Measurements from ENCODE around the gene HOXB7. TPM values are rescaled to one million over a fixed set of nuclear protein-coding genes. Genes with fewer than 3 reads are reported as not detected.

HOXB7 gene
- total and polyA plus RNA-seq, 10 of the 15 experiments (the other 5 are each of a cell fraction or from before 2014, with no cell fraction given), result 2.8 to 7.4 (median 4.2) TPM

DNA sequence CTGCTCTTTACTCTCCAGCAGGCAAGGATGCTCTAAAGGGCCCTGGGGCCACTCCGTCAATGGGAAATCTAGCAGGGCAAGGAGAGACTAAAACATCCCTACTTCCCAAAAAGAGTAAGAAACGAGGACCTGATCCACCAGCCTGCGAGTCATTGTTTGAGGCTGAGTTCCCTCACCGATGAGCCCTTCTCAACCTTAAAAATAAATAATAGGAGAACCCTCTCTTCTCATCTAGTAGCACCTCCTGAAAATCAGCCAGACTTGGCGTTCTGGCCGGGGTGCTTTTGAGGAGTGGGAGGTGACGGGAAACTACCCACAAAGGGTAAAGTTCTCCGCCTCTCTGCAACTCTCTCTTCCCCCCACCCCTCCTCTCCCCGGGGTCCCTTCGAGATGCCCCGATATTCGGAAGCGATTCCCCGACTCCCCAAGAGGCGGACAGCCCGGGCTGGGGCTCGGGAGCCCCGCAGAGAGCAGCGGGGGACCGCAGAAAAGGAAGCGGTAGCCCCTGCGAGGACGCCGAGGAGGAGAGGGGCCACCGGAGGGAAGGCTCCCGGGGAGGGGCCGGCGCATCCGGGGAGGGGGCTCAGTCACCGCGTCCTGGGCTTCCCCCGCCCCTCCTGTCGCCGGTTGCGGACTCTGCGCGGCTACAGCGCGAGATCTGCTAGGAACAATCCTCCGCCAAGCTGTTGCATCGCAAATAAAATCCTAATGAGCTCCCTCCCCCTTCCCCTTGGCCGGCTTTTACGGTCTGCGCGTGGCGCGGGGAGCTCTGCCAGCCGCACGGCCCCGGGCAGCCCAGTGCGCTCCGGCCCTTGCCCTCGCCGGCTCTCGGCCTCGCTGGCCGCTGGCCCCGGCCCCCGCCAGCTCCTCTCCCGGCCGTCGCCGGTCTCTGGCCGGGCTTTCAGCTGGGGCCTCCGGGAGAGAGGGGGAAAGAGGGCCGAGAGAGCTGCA lies 14.0 kb upstream of the HOXB7 start:
- CTCF ChIA-PET, result interaction anchor here (0.8 to 3.7 kb wide), 6 partner anchors 12 to 599 kb away, joined by 3 to 16 read pairs (median 6); no protein-coding TSS in a partner anchor
- H3K4me3 ChIP-seq, result peak overlapping the region; percentile 65; the same call in 1 of the 2 replicates
- POLR2A ChIA-PET, result interaction anchor here (0.6 to 1.8 kb wide), 2 partner anchors 15 kb away, joined by 3 to 5 read pairs; no protein-coding TSS in a partner anchor
- WGBS (ENCODE audit: insufficient coverage, insufficient replicate concordance, low lambda C conversion rate, missing lambda C conversion rate), result 15% methylated on average over 29 of the region's 66 CpGs
- no peak overlapping the region for H2AFZ ChIP-seq (ENCODE audit: control insufficient read depth, low read depth, low read length)
- in situ Hi-C loops (cut with MboI) (loop anchor here (10.0 kb wide), 1 partner anchor 780 kb away; the partner anchor contains the start of gene SCRN2), intact Hi-C loops (cut with micrococcal nuclease; ENCODE audit: unreplicated experiment) (no loop called here)
- no peak for DNase-seq (ENCODE audit: low read depth, low spot score)
- no peak for FAIRE-seq
- BruUV-seq (replicated peaks), result no TSS peak
- peak overlapping the region; percentile 79 for H3K4me2 ChIP-seq (ENCODE audit: control insufficient read depth, insufficient read depth)
- no peaks in the 10 kb centered on the region for H3K79me2 ChIP-seq (ENCODE audit: control insufficient read depth, insufficient read depth, low read length)
- H3K4me1 ChIP-seq (ENCODE audit: control insufficient read depth, insufficient read depth, low read length), result no peaks in the 10 kb centered on the region
- H3K36me3 ChIP-seq (ENCODE audit: control insufficient read depth in 2 of 2, insufficient read depth in 2 of 2, low read length in 1 of 2), result no peaks in the 10 kb centered on the region; a peak in 1 of 4 replicates
- ATAC-seq, result peak; percentile 44
- SMC1A ChIA-PET (ENCODE audit: uncharacterized antibody, unreplicated experiment), result no interaction called here
- H4K20me1 ChIP-seq (ENCODE audit: control insufficient read depth, insufficient read depth), result no peaks in the 10 kb centered on the region
- H3K27ac ChIP-seq (ENCODE audit: control insufficient read depth, insufficient read depth), result no peak overlapping the region
- no peaks in the 10 kb centered on the region for H3K9me3 ChIP-seq (replicated peaks; ENCODE audit: control insufficient read depth, insufficient read depth, low read length)
- no peak overlapping the region for H3K9ac ChIP-seq (ENCODE audit: control insufficient read depth, insufficient read depth, low read length)
- TF ChIP-seq SUZ12 (IDR thresholded peaks at IDR 0.05; ENCODE audit: unreplicated experiment) (peak; percentile 47), RUNX3 (IDR thresholded peaks at IDR 0.05; ENCODE audit: low read length) (no peak)
- RAD21 ChIA-PET (ENCODE audit: unreplicated experiment), result interaction anchor here (1.0 to 1.4 kb wide), 3 partner anchors 12 to 600 kb away, joined by 3 to 4 read pairs (median 4); no protein-coding TSS in a partner anchor
- H3K27me3 ChIP-seq (replicated peaks in 1 of 2; ENCODE audit: control insufficient read depth in 2 of 2, insufficient read depth in 2 of 2, low read length in 1 of 2), result peaks cover 38 to 42% of the 10 kb centered on the region in 2 experiments

DNA sequence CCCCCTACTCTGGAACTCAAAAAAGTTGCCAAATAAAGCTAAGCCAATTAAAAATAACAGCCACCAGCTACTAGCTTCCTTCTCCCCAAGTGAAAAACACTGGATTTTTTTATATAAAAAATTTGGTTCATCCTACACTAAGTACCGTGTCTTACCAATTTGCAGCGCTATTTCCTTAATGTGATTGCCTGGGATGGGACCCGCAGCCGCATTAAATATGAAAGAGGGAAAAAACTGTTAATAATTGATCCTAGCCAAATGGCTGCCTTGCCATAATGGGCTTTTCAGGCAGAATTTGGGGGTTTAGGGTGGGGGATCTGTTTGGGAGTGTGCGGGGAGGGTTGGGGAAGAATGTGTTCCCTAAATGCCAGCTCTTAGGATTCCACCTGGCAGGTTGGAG lies 13.3 kb upstream of the HOXB7 start:
- H3K9ac ChIP-seq (ENCODE audit: control insufficient read depth, insufficient read depth, low read length), result no peak overlapping the region
- no TSS peak for BruUV-seq (replicated peaks)
- ChIA-PET RAD21 (ENCODE audit: unreplicated experiment) (interaction anchor here (1.6 kb wide), 1 partner anchor 15 kb away, joined by 4 read pairs; no protein-coding TSS in a partner anchor), CTCF (interaction anchor here (0.8 to 3.7 kb wide), 5 partner anchors 8 to 544 kb away, joined by 3 to 15 read pairs (median 5); no protein-coding TSS in a partner anchor), SMC1A (ENCODE audit: uncharacterized antibody, unreplicated experiment) (no interaction called here), POLR2A (interaction anchor here (1.8 kb wide), 1 partner anchor 15 kb away, joined by 5 read pairs; no protein-coding TSS in a partner anchor)
- intact Hi-C loops (cut with micrococcal nuclease; ENCODE audit: unreplicated experiment), result no loop called here
- H3K4me1 ChIP-seq (ENCODE audit: control insufficient read depth, insufficient read depth, low read length), result no peaks in the 10 kb centered on the region
- ATAC-seq (no peak), DNase-seq (ENCODE audit: low read depth, low spot score) (no peak), FAIRE-seq (no peak)
- 87% methylated on average over 5 of the region's 5 CpGs for WGBS (ENCODE audit: insufficient coverage, insufficient replicate concordance, low lambda C conversion rate, missing lambda C conversion rate)
- no peaks in the 10 kb centered on the region; a peak in 1 of 4 replicates for H3K36me3 ChIP-seq (ENCODE audit: control insufficient read depth in 2 of 2, insufficient read depth in 2 of 2, low read length in 1 of 2)
- in situ Hi-C loops (cut with MboI), result loop anchor here (10.0 kb wide), 1 partner anchor 779 kb away; the partner anchor contains the start of gene SCRN2
- no peaks in the 10 kb centered on the region for H3K79me2 ChIP-seq (ENCODE audit: control insufficient read depth, insufficient read depth, low read length)
- no peak overlapping the region for H2AFZ ChIP-seq (ENCODE audit: control insufficient read depth, low read depth, low read length)
- peaks cover 40 to 47% of the 10 kb centered on the region in 2 experiments for H3K27me3 ChIP-seq (replicated peaks in 1 of 2; ENCODE audit: control insufficient read depth in 2 of 2, insufficient read depth in 2 of 2, low read length in 1 of 2)
- H3K27ac ChIP-seq (ENCODE audit: control insufficient read depth, insufficient read depth), result no peak overlapping the region
- no peaks in the 10 kb centered on the region for H3K9me3 ChIP-seq (replicated peaks; ENCODE audit: control insufficient read depth, insufficient read depth, low read length)
- H3K4me2 ChIP-seq (ENCODE audit: control insufficient read depth, insufficient read depth), result no peak overlapping the region
- H4K20me1 ChIP-seq (ENCODE audit: control insufficient read depth, insufficient read depth), result no peaks in the 10 kb centered on the region
- no peak overlapping the region for H3K4me3 ChIP-seq
- TF ChIP-seq CTCF (IDR thresholded peaks at IDR 0.05 in 2 of 3, conservative IDR thresholded peaks at IDR 0.05 in 1 of 3; ENCODE audit: control insufficient read depth in 2 of 3, extremely low read depth in 1 of 3, insufficient read depth in 1 of 3, low read depth in 3 of 3, low read length in 3 of 3) (no peak), BHLHE40 (IDR thresholded peaks at IDR 0.05; ENCODE audit: borderline replicate concordance in 1 of 2, low read depth in 2 of 2, low read length in 1 of 2) (no peak), HDGF (IDR thresholded peaks at IDR 0.05) (no peak), E2F8 (IDR thresholded peaks at IDR 0.05; ENCODE audit: low read depth, partially characterized antibody) (no peak), RBBP5 (conservative IDR thresholded peaks at IDR 0.05) (no peak), NFYB (IDR thresholded peaks at IDR 0.05; ENCODE audit: insufficient read depth, low read depth, low read length) (no peak), SMAD5 (IDR thresholded peaks at IDR 0.05; ENCODE audit: low read depth) (no peak)

Measured in GM12878 (cell line).